Liver (tissue), 3 donors: Measurements from ENCODE around the gene TSPAN15.

ENCODE experiments used
- CTCF ChIP-seq: fragments of 150-350 bp; IDR thresholded peaks from 2 replicates; pipeline ENCODE4 v1.5.1; 2017; ENCODE audit warnings: improper control_type of control experiment, low read depth, low read length; ENCODE audit not compliant: missing input control
- RAD21 ChIP-seq, 2 donors: IDR thresholded peaks; 2 replicates each; pipeline ENCODE4 v1.6.1; 2016; ENCODE audit warnings: antibody characterized with exemption in 2 of 2, mild to moderate bottlenecking in 2 of 2
- TAF1 ChIP-seq: conservative IDR thresholded peaks from 2 replicates; pipeline ENCODE4 v1.6.1; 2016; ENCODE audit warnings: antibody characterized with exemption, mild to moderate bottlenecking
- donor health status: healthy.
- donor health status: healthy.

GRCh38 chr10:69446229-69446628 is 5.0 kb upstream of the TSPAN15 start:
- TF ChIP-seq CTCF (no peak), TAF1 (no peak), RAD21 (IDR thresholded peaks at IDR 0.05) (no peak)
